Tibial artery (tissue), 4 donors: Measurements from ENCODE around the gene ZNF132.

Experiments
- DNase-seq, 2 donors: peaks; one replicate each; pipeline ENCODE4 v3.0.0-alpha.2; 2019
- H3K27ac ChIP-seq, 2 donors: fragments of 200-600 bp; sonication (generic) in 1 of 2; 1 replicate in 1 of 2; 2 replicates in 1 of 2; pipeline ENCODE4 v1.5.1; 2018 to 2019; ENCODE audit warnings: mild to moderate bottlenecking in 1 of 2
- H3K27me3 ChIP-seq, 2 donors: fragments of 200-600 bp; sonication (generic) in 1 of 2; one replicate each; pipeline versions ENCODE4 v1.5.1 to v1.6.0; 2016 to 2019
- H3K36me3 ChIP-seq, 3 donors: fragments of 200-600 bp; sonication (generic) in 2 of 3; one replicate each; pipeline ENCODE4 v1.5.1; 2016 to 2019; ENCODE audit warnings: mild to moderate bottlenecking in 2 of 3
- H3K4me1 ChIP-seq, 4 donors: fragments of 200-600 bp; sonication (generic) in 2 of 4; 1 replicate in 3 of 4; 2 replicates in 1 of 4; pipeline ENCODE4 v1.5.1; 2016 to 2019
- H3K4me3 ChIP-seq, 2 donors: fragments of 200-600 bp; sonication (generic) in 1 of 2; 1 replicate in 1 of 2; 2 replicates in 1 of 2; pipeline ENCODE4 v1.5.1; 2018 to 2019; ENCODE audit warnings: mild to moderate bottlenecking in 2 of 2
- H3K9me3 ChIP-seq, 3 donors: fragments of 200-600 bp; sonication (generic) in 1 of 3; one replicate each; pipeline ENCODE4 v1.5.1; 2016 to 2019
- CTCF ChIP-seq, 2 experiments: fragments of 200-600 bp in 1 of 2; fragments of 450-650 bp in 1 of 2; IDR thresholded peaks; one replicate each; pipeline ENCODE4 v1.5.1; 2017 to 2019; ENCODE audit warnings: antibody characterized with exemption in 2 of 2, mild to moderate bottlenecking in 1 of 2, moderate library complexity in 1 of 2
- intact Hi-C: fragments of 100-400 bp; cut with DNase I; formaldehyde crosslinking; loops from one replicate; pipeline ENCODE4 v1.15.0; 2023; ENCODE audit warnings: low total_unique reads

ZNF132 gene

GRCh38 chr19:58398087-58398486, 41.9 kb downstream of the ZNF132 start:
- no peaks in the 10 kb centered on the region for H3K9me3 ChIP-seq
- H3K4me1 ChIP-seq, result peaks cover 0 to 35% (median 24%) of the 10 kb centered on the region in 4 donors
- no peak overlapping the region for H3K27ac ChIP-seq
- no peak for DNase-seq
- TF ChIP-seq CTCF (IDR thresholded peaks at IDR 0.05), result no peak
- no peak overlapping the region for H3K4me3 ChIP-seq
- peaks cover 0 to 26% of the 10 kb centered on the region in 2 donors for H3K27me3 ChIP-seq
- intact Hi-C loops, result no loop called here
- peaks cover 22 to 23% (median 23%) of the 10 kb centered on the region in 3 donors for H3K36me3 ChIP-seq

- no peak overlapping the region for H3K4me3 ChIP-seq
- intact Hi-C loops, result no loop called here
Measured at GRCh38 chr19:58397533-58398037, 42.4 kb downstream of the ZNF132 start.

GRCh38 chr19:58396691-58397532, 43.0 kb downstream of the ZNF132 start:
- H3K36me3 ChIP-seq, result peaks cover 31 to 35% (median 33%) of the 10 kb centered on the region in 3 donors
- TF ChIP-seq CTCF (IDR thresholded peaks at IDR 0.05), result no peak
- H3K27me3 ChIP-seq, result peaks cover 0 to 26% of the 10 kb centered on the region in 2 donors
- peaks cover 0 to 32% (median 21%) of the 10 kb centered on the region in 4 donors for H3K4me1 ChIP-seq
- no peak overlapping the region for H3K27ac ChIP-seq
- no peak for DNase-seq
- no peak overlapping the region for H3K4me3 ChIP-seq
- intact Hi-C loops, result no loop called here
- H3K9me3 ChIP-seq, result no peaks in the 10 kb centered on the region

More at GRCh38 chr19:58397533-58398037, 42.4 kb downstream of the ZNF132 start:
- Histone ChIP-seq H3K36me3 (peaks cover 27 to 28% (median 28%) of the 10 kb centered on the region in 3 donors), H3K9me3 (no peaks in the 10 kb centered on the region), H3K4me1 (peaks cover 0 to 35% (median 24%) of the 10 kb centered on the region in 4 donors), H3K27me3 (peaks cover 0 to 26% of the 10 kb centered on the region in 2 donors), H3K27ac (no peak overlapping the region)
- TF ChIP-seq CTCF (IDR thresholded peaks at IDR 0.05), result no peak
- DNase-seq, result no peak

- Histone ChIP-seq H3K36me3 (peaks cover 31 to 43% (median 41%) of the 10 kb centered on the region in 3 donors), H3K9me3 (no peaks in the 10 kb centered on the region), H3K4me3 (no peak overlapping the region), H3K27ac (no peak overlapping the region), H3K4me1 (peaks cover 0 to 29% (median 16%) of the 10 kb centered on the region in 4 donors), H3K27me3 (peaks cover 0 to 26% of the 10 kb centered on the region in 2 donors)
- intact Hi-C loops, result no loop called here
- TF ChIP-seq CTCF (IDR thresholded peaks at IDR 0.05), result no peak
- DNase-seq, result no peak
Measured at GRCh38 chr19:58395979-58396627, 43.9 kb downstream of the ZNF132 start.

- H3K27ac ChIP-seq, result no peak within 1 kb of the TSS
- TF ChIP-seq CTCF (IDR thresholded peaks at IDR 0.05), result no peak
- peaks cover 0 to 26% (median 10%) of the 10 kb centered on the region in 4 donors for H3K4me1 ChIP-seq
- peaks cover 0 to 26% of the 10 kb centered on the region in 2 donors for H3K27me3 ChIP-seq
- intact Hi-C loops, result no loop called here
- no peak within 1 kb of the TSS for H3K4me3 ChIP-seq
- no peak for DNase-seq
- H3K36me3 ChIP-seq, result peaks cover 31 to 50% (median 48%) of the 10 kb centered on the region in 3 donors
- H3K9me3 ChIP-seq, result no peaks in the 10 kb centered on the region
Measured at GRCh38 chr19:58395220-58395978, 44.6 kb downstream of the ZNF132 start, which contains the start of gene RNF225. TSS of gene RNF225 (plus strand) at chr19:58395656. CDS start at chr19:58396090, 434 bp downstream.
